ENCODE results near the gene ATXN1.

GRCh38 chr6:16600701-16601100 lies 160.6 kb downstream of the ATXN1 start:
- no peak for TF ChIP-seq CTCF (optimal IDR thresholded peaks at IDR 0.05 in 1 of 3, IDR thresholded peaks at IDR 0.05 in 1 of 3, conservative IDR thresholded peaks at IDR 0.05 in 1 of 3; ENCODE audit: extremely low read depth in 1 of 3, insufficient read depth in 2 of 3, low read length in 3 of 3)
- no peak for TF ChIP-seq EZH2 (IDR thresholded peaks at IDR 0.05; ENCODE audit: low read length)

All from keratinocyte (primary cell).